ENCODE results near the gene CORO2B.

DNA sequence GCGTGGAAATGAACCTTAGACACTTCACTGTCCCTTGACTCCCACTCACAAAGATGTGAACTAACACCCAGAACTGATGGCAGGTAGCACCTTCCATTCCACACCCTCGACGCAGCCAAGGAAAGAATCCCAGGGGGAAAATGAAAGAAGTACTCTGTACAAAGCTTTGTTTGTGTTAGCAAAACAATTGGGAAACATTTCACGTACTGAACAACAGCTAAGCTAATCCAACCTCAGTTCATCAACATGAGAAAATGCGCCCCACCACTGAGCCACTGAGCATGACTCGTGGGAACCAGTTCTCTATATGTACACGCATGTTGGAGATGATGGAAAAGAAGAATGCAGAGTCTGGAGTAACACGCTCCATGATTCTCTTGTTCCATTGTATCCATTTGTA lies 32.0 kb downstream of the CORO2B start:
- TF ChIP-seq, protein P1, sequence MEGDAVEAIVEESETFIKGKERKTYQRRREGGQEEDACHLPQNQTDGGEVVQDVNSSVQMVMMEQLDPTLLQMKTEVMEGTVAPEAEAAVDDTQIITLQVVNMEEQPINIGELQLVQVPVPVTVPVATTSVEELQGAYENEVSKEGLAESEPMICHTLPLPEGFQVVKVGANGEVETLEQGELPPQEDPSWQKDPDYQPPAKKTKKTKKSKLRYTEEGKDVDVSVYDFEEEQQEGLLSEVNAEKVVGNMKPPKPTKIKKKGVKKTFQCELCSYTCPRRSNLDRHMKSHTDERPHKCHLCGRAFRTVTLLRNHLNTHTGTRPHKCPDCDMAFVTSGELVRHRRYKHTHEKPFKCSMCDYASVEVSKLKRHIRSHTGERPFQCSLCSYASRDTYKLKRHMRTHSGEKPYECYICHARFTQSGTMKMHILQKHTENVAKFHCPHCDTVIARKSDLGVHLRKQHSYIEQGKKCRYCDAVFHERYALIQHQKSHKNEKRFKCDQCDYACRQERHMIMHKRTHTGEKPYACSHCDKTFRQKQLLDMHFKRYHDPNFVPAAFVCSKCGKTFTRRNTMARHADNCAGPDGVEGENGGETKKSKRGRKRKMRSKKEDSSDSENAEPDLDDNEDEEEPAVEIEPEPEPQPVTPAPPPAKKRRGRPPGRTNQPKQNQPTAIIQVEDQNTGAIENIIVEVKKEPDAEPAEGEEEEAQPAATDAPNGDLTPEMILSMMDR (IDR thresholded peaks at IDR 0.05) = no peak
- TF ChIP-seq EP300 (IDR thresholded peaks at IDR 0.05) = no peak

Data from ovary (tissue), 3 donors.